ENCODE data around the gene FOXK1. TPM values are rescaled to one million over a fixed set of nuclear protein-coding genes. Genes with fewer than 3 reads are reported as not detected.

Gene FOXK1
- total RNA-seq, 2 experiments from 2014 or later: 67.8 to 68.1 TPM

DNA sequence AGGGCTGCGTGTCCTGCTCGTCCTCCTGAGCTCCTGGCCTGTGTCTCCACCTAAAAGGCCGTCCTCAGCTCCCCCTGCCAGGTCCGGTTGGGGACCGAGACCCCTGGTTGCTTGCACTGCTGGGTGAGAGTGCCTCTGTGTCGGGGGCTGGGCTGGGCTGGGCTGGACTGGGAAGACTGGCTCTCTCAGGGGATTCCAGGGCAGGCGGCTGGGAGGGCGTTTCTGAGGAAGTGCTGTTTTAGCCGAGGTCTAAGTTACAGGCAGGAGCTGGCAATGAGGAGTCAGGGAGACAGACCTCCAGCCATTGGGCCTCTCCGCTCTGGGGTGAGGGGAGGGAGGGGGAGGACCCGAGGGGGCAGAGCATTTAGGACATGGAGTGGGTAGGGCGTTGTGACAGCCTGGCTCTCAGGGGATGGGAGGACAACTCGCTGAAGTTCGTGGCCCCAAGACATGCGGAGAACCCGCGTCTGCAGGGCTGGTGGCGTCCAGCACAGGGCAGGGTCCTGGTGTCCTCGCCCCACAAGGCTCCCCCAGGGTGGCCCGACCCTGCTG, 20.9 kb downstream of the FOXK1 start:
- ChIA-PET CTCF (no interaction called here), POLR2A (no interaction called here)
- intact Hi-C loops (cut with DNase I, micrococcal nuclease): no loop called here
- TF ChIP-seq, protein P1, sequence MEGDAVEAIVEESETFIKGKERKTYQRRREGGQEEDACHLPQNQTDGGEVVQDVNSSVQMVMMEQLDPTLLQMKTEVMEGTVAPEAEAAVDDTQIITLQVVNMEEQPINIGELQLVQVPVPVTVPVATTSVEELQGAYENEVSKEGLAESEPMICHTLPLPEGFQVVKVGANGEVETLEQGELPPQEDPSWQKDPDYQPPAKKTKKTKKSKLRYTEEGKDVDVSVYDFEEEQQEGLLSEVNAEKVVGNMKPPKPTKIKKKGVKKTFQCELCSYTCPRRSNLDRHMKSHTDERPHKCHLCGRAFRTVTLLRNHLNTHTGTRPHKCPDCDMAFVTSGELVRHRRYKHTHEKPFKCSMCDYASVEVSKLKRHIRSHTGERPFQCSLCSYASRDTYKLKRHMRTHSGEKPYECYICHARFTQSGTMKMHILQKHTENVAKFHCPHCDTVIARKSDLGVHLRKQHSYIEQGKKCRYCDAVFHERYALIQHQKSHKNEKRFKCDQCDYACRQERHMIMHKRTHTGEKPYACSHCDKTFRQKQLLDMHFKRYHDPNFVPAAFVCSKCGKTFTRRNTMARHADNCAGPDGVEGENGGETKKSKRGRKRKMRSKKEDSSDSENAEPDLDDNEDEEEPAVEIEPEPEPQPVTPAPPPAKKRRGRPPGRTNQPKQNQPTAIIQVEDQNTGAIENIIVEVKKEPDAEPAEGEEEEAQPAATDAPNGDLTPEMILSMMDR (IDR thresholded peaks at IDR 0.05): no peak
- no peak overlapping the region for H3K4me3 ChIP-seq (ENCODE audit: low read length)
- H3K9me3 Mint-ChIP-seq: no peaks in the 10 kb centered on the region
- no peak for ATAC-seq (ENCODE audit: poor library complexity)
- no peaks in the 10 kb centered on the region for H3K27me3 Mint-ChIP-seq
- H3K4me1 ChIP-seq (ENCODE audit: insufficient read depth, low read length): peaks cover 29% of the 10 kb centered on the region
- no peak overlapping the region for H3K4me3 Mint-ChIP-seq
- no peak overlapping the region for H3K27ac ChIP-seq (ENCODE audit: low read depth in 1 of 2, low read length in 2 of 2)
- H3K4me1 Mint-ChIP-seq (ENCODE audit: low read depth): peaks cover 60% of the 10 kb centered on the region
- no peak overlapping the region for H3K27ac Mint-ChIP-seq
- H3K36me3 Mint-ChIP-seq (ENCODE audit: low read depth): no peaks in the 10 kb centered on the region
- H3K27me3 ChIP-seq (ENCODE audit: control insufficient read depth in 1 of 2, insufficient read depth in 2 of 2, low read length in 2 of 2): no peaks in the 10 kb centered on the region
- H3K9me3 ChIP-seq (ENCODE audit: control insufficient read depth in 1 of 2, insufficient read depth in 1 of 2, low read length in 2 of 2): no peaks in the 10 kb centered on the region
- no peak for DNase-seq
- no peaks in the 10 kb centered on the region for H3K36me3 ChIP-seq (ENCODE audit: insufficient read depth, low read length)

DNA sequence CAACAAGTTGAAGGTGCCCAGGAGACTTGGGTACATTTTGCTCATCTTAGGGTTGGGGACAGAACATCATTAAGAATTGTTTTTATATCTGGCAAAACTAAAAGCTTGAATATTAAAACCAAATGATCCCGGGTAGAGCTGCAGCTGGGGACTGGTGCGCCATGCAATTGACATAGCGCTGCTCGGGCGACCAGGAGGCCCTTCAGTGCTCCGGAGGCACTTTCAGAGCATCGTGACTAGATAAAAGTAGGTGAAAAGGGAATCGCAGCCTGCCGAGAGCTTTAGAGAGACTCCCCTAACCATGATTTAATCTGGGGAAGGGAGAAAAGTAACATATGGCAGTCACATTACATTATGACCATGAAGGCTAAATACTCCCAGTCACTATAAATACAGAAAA, 21.4 kb downstream of the FOXK1 start:
- intact Hi-C loops (cut with DNase I, micrococcal nuclease): no loop called here
- peaks cover 29% of the 10 kb centered on the region for H3K4me1 ChIP-seq (ENCODE audit: insufficient read depth, low read length)
- Mint-ChIP-seq H3K9me3 (no peaks in the 10 kb centered on the region), H3K36me3 (ENCODE audit: low read depth) (no peaks in the 10 kb centered on the region), H3K4me1 (ENCODE audit: low read depth) (peaks cover 60% of the 10 kb centered on the region), H3K27me3 (no peaks in the 10 kb centered on the region), H3K4me3 (no peak overlapping the region), H3K27ac (no peak overlapping the region)
- H3K27ac ChIP-seq (ENCODE audit: low read depth in 1 of 2, low read length in 2 of 2): no peak overlapping the region
- ChIA-PET CTCF (interaction anchor here (0.7 kb wide), 1 partner anchor 36 kb away, joined by 4 read pairs; no protein-coding TSS in a partner anchor), POLR2A (no interaction called here)
- H3K4me3 ChIP-seq (ENCODE audit: low read length): no peak overlapping the region
- no peaks in the 10 kb centered on the region for H3K9me3 ChIP-seq (ENCODE audit: control insufficient read depth in 1 of 2, insufficient read depth in 1 of 2, low read length in 2 of 2)
- ATAC-seq (ENCODE audit: poor library complexity) (no peak), DNase-seq (no peak)
- no peaks in the 10 kb centered on the region for H3K36me3 ChIP-seq (ENCODE audit: insufficient read depth, low read length)
- TF ChIP-seq, protein P1 (IDR thresholded peaks at IDR 0.05): no peak
- H3K27me3 ChIP-seq (ENCODE audit: control insufficient read depth in 1 of 2, insufficient read depth in 2 of 2, low read length in 2 of 2): no peaks in the 10 kb centered on the region

DNA sequence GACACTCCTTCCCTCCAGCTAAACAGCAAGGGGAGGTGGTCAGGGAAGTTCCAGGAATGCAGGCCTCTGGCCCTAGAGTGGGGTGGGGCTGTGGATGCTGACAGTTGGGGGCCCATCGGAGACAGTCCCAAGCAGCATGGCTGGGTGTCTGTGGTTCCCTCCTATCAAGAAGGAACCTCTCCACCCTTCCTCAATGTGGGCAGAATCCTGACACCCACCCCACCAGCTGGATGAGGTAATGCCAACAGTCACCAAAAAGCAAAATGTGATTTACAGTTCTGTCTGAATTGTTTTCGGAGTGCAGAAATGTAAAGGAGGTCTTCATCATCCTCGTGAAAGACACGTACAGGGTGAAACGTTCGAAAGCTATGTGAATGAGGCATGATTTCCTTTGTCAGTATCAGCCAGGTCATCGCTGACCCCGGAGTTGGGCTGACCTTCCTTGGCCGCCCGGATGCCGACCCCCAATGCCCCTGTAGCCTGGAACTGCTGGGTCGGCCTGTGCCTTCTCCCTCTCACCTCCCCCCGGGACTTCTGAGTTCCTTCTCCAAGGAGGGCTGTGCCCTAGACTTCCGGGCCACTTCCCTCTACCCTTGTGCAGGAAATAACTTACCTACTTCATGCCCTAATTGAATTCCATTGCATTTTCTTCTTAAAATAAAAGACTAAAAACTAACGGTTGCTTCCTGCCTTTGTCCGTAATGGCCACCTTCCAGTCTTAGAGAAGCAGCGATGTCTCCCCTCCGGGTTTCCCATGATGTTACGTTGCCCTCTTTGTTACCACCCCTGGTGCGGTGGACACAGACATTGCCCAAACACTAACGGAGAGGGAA, 24.5 kb downstream of the FOXK1 start:
- Histone ChIP-seq H3K9me3 (ENCODE audit: control insufficient read depth in 1 of 2, insufficient read depth in 1 of 2, low read length in 2 of 2) (peaks cover 0 to 2% of the 10 kb centered on the region in 2 experiments), H3K4me1 (ENCODE audit: insufficient read depth, low read length) (peaks cover 28% of the 10 kb centered on the region), H3K36me3 (ENCODE audit: insufficient read depth, low read length) (no peaks in the 10 kb centered on the region), H3K27me3 (ENCODE audit: control insufficient read depth in 1 of 2, insufficient read depth in 2 of 2, low read length in 2 of 2) (no peaks in the 10 kb centered on the region), H3K27ac (ENCODE audit: low read depth in 1 of 2, low read length in 2 of 2) (no peak overlapping the region), H3K4me3 (ENCODE audit: low read length) (no peak overlapping the region)
- DNase-seq: no peak
- intact Hi-C loops (cut with DNase I, micrococcal nuclease): no loop called here
- Mint-ChIP-seq H3K27me3 (no peaks in the 10 kb centered on the region), H3K27ac (no peak overlapping the region), H3K4me3 (no peak overlapping the region), H3K36me3 (ENCODE audit: low read depth) (peaks cover 16% of the 10 kb centered on the region), H3K4me1 (ENCODE audit: low read depth) (peaks cover 54% of the 10 kb centered on the region), H3K9me3 (no peaks in the 10 kb centered on the region)
- TF ChIP-seq, protein P1 (IDR thresholded peaks at IDR 0.05): no peak
- ChIA-PET POLR2A (interaction anchor here (0.6 kb wide), 1 partner anchor 69 kb away, joined by 4 read pairs; the partner anchor contains the start of gene AP5Z1), CTCF (no interaction called here)
- no peak for ATAC-seq (ENCODE audit: poor library complexity)

Data from CD4-positive, alpha-beta T cell (primary cell).